GM18909 (cell line): ENCODE results near the gene NAALADL2.
"Not testable (repeated sequence)": the region's sequence is repeated elsewhere in the genome, so short reads cannot be mapped to it uniquely, and the experiment has no call there.

ENCODE experiments used
- ATAC-seq: cut with Tn5 transposase; IDR thresholded peaks from one replicate; pipeline ENCODE4 v1.9.1; 2021; ENCODE audit warnings: mild to moderate bottlenecking; ENCODE audit not compliant: unreplicated experiment, poor library complexity

Gene NAALADL2

DNA sequence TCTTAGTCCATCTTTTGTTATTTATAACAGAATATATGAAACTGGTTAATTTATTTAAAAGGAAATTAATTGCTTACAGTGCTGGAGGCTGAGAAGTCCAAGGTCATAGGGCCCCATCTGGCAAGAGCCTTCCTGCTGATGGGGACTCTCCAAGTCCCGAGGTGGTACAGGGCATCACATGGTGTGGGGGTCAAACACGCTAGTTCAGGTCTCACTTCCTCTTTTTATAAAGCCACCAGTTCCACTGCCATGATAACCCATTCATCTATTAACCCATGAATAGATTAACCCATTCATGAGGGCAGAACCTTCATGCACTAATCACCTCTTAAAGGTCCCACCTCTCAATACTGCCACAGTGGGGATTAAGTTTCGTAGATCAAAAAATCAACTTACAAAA lies 659.3 kb downstream of the NAALADL2 start:
- peak; percentile 98 for ATAC-seq

DNA sequence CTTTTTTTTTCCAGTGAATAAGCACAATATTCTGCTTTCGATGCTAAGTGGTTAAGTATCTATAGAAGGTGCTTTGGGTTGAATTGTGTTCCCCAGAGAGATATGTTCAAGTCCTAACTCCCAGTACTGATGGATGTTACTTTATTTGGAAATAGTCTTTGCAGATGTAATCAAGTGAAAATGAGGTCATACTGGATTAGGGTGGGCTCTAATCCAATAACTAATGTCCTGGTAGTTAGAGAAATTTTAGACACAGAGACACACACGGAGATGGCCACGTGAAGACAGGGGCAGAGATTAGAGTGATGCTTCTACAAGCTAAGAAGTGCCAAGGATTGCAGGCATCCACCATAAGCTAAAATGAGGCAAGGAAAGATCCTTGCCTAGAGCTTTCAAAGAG lies 662.3 kb downstream of the NAALADL2 start:
- no peak for ATAC-seq

DNA sequence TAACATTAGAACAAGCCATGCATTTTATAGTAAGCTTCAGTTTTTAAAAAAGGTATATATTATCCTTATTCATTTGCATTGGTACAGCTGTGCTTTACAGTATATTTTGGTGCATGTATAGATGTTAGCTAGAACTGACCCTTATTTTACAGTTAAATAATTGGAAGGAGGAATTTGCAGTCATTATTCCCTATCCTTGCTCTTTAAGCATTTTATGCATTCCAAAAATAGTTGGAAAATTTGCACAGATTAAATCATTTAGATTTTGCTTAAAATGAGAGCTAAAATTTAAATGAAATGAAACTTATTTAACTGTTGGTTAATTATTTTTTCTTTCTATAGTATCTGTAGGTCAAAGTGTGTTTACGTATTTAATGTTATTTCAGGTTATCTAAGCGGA lies 667.1 kb downstream of the NAALADL2 start:
- ATAC-seq, result no peak

DNA sequence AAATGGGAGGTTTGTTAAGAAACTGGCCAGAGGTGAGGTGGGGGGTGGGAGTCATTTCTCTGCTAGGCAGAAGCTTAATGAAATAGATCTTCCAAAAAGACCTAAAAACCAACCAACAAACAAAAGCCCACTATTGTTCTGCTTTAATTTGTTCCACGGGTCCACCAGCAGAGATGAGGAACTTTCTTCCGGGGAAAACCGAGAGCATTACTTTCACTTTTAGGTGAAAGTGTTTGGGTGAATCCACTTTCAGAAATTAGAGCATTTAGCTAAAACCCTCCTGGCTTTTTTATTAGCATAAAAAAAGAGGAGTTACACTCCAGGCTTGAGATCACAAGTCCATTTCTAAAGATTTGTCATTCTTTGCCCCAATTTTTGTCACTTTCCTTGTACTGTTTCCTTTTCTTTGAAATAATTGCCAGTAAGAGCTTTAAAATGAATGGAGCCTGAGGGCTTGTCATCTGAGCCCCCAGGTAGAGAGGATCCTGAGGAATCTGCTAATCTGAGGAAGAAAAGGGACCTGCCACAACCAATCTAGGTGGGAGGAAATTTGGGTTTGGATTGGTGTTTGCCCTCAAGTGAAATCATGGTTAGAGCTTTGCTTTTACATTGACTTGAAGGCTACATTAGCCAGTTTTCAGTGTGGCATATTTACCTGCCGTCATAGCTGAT lies 667.6 kb downstream of the NAALADL2 start:
- no peak for ATAC-seq

DNA sequence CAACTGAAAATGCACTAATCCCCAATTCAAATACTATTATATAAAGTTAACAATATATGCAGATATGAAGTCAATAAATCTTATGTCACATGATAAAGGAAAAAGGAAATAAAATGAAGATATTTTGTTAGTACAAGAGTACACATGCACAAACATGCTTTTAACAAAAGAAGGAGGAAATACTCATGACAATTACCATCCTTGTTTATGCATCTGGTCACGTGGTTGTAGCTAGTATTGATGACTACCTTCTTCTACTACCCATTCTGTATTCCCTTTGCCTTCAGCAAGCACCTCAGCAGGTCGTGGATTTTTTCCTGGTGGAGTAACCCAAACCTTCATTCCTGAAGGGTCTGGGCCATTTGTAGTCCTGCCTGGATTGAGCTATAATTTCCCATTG lies 669.6 kb downstream of the NAALADL2 start:
- not testable (repeated sequence) for ATAC-seq

DNA sequence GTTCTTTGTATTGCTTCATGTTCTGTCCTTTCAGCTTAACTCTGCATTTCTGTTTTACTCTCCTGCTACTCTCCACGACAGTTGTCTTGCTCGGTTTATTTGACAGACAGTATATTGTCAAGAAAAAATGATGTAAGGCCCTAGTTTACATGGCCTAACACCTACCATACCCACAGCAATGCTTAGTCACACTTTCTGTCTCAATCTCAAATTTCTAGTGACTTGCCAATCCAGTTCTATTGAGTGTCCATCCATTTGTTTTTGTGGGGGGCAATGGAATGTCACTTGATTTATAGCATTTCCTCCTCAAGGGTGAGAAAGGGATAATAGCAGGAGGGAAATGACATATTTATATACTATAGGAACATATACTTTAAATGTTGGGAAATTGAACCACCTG lies 676.2 kb downstream of the NAALADL2 start:
- no peak for ATAC-seq

DNA sequence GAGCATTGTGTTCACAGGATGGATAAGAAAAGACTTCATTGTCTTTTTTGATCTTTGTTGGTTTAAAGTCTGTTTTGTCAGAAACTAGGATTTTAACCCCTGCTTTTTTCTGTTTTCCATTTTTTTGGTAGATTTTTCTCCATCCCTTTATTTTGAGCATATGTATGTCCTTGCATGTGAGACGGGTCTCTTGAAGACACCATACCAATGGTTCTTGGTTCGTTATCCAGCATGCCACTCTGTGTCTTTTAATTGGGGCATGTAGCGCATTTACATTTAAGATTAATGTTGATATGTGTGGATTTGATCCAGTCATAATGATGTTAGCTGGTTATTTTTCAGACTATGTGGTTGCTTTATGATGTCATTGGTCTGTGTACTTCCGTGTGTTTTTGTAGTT lies 687.0 kb downstream of the NAALADL2 start:
- no peak for ATAC-seq

DNA sequence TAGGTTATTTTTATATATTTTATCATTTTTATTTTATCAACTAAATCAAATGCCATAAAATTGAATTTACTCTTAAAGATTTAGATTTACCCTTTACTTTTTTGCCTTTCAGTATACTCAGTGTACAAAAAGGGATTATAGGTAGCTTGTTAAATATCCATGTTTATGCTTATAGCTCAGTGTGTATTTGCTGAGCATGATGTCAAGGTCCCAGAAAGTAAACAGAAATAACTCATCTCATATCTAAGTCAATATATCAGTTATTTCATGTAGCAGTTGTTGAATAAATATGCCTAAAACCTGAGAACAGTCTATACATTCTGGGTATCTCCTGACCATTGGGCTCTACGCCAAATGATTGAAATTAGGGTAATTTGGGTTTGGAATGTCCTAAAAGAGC lies 693.8 kb downstream of the NAALADL2 start:
- ATAC-seq, result no peak

DNA sequence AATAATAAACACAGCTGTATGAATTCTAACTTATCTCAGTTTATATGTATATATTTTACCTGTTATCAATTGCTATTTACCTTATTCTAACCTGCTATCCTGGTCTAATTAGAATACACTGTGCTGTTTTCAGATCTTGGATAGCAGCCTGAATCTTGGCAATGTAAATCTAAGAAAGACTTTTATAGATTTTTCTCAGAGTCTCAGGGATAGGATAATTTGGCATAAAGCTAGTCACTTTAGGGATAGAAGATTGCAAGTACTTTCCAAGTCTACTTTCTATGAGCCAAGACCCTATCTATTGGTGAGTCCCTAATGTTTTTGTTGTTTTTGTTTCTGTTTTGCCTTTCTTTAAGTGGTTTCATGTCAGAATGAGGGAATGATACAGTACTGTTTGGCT lies 695.7 kb downstream of the NAALADL2 start:
- ATAC-seq, result no peak

DNA sequence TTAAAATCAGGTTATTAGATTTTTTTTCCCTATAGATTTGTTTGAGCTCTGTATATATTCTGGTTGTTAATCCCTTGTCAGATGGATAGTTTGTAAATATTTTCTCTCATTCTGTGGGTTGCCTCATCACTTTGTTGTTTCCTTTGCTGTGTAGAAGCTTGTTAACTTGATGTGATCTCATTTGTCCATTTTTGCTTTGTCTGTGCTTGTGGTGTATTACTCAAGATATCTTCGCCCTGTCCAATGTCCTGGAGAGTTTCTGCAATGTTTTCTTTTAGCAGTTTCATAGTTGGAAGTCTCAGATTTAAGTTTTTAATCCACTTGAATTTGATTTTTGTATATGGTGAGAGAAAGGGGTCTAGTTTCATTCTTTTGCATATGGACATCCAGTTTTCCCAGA lies 699.1 kb downstream of the NAALADL2 start:
- ATAC-seq, result no peak

DNA sequence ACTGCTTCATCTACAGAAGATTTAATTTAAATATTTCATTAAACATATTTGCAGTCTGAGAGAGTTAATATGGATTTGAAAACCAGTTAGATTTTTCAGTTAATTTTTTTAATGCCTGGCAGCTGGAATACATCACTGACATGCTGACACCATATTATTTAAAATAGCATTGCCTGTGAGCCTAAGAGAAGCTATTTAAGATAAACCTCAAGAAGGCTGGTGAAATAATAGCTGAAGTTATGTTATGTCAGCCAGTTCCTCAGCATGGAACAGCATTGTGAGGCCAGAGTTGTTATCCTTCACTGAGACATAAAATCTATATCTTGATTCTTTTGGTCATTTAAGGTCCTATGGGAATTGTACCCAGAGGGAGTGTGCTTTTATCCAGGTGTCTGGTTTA lies 705.2 kb downstream of the NAALADL2 start:
- no peak for ATAC-seq

DNA sequence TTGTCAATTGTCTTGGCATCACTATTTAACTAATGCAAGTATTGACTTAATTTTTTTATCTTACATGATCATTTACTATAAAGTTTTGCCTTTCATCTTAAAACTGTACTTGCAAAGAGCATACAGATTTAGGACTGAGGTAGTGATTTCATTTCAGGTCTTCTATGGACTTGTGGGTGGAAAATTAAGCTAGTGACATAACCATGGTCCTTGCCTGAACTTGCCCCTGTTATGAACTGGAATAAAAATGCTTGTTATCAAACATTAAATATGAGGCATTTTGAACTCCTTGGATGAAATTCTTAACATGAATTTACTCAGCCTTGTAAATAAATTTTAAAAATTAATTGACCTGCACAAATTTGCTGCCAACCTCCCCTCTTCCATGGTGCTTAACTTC lies 712.0 kb downstream of the NAALADL2 start:
- ATAC-seq, result no peak

DNA sequence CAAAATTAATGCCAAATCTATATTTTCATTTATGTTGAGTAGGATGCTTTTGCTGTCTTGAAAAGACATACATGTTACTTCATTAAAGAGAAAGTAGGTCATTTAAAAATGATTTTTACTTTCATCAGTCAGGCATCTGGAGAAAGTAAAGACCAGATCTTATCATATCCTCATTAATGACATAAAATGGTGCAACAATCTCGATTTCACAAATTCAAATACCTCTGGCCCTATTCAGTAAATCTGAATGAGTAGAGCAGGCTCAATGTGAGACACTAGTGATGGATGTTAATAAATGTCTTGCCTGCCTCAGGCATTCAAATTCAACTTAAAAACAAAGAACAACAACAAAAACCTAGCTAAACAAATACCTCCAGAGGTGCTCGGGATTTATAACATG lies 714.1 kb downstream of the NAALADL2 start:
- ATAC-seq, result no peak

DNA sequence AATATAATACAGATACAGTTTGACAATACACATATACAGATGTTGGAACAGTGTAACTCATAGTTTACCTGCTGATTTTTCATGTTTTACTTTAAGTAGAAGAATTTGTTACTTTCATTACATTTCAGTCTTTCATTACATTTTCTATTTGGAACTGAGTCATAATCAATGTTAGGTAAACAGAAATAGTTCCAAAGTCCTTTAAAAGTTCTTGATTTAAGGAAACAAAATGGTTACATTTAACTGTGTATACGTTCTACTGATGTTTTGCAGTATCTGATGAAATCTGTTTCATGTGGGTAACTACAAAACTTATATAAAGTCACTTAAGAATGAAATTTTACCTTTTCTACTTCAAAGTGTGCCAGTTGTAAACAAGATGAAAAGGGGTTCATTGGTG lies 721.2 kb downstream of the NAALADL2 start:
- ATAC-seq, result no peak

DNA sequence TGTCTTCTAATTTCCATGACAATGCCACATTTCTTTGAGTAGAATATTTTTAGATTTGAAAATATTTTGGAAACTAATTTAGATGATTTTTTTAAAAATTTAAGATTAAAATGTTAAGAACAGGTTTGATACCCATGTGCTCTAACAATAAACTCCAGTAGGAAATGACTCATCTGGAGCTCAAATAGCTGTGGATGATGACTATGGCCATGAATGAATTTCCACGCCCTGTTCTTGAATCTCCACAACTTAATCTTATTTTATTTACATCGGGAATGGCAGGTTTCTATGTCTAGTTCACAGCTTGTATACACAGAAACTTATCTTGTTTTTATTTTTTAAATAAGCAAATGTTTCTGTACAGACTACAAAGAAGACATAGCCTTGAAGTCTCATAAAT lies 726.8 kb downstream of the NAALADL2 start:
- no peak for ATAC-seq

DNA sequence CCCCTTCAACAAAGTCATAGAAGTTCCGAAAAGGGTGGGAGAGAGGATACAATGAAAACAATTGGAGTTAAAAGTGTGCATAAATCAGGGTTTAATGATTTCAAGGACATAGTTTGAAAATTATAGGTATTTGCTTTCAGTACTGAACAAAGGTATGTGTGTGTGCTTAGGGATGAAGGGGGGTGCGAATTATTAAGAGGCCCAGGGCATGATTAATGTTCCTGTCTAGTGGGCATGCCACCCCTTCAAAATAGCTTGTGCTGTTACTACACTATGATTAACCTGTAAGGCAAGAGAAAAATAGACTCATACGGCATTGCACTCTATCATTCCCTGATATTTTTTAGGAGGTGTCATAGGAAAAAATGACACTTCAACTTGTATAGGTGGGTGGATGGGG lies 731.6 kb downstream of the NAALADL2 start:
- no peak for ATAC-seq

DNA sequence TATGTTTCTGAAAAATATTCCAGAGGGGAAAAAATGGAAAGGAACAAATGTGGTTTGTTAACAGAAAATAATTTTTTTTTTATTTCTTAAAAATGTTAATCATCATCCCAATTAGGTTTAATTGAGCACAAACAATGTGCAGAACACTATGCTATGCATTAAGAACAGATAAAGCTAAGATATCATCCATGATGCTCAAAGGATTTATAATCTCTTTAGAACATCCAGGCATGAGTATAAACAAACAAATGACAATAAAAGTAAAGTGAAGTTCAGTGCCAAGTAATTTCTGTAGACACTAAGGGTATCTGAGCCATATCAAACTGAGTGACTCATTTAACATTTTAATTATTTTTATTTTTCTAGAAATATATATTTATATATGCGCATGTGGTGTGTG lies 732.2 kb downstream of the NAALADL2 start:
- no peak for ATAC-seq

DNA sequence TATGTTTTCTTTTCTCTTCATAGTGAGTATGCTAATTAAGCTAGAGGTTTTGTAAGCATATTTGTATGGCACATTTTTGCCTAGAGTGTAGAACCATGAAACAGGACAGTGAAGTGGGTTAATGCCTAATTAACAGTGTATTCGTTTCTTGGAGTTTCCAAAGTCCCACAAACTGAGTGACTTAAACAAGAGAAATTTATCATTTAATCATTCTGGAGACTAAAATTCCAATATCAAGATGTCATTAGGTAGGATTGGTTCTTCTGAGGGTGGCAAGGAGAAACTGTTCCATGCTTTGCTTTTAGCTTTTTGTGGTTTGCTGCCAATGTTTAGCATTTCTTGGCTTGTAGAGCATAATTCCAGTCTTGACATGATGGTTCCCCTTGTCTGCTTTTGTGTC lies 734.2 kb downstream of the NAALADL2 start:
- no peak for ATAC-seq

DNA sequence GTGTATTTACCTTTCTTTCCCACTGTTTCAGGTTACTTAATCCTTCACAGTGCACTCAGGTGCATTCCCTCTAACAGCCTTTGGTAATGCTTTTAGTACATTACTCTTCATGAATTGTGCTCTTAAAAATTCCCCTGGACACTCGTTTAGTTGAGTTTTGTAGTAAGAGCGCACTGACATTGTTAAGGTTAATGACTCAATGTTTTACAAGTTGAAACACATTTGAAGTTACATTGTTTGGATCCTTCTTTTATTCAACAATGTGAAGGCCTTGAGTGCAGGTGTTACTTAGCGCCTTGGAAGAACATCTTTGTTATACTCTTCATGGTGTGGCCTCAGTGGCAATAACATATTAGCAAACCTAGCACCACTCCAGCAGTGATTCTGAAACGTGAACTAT lies 739.6 kb downstream of the NAALADL2 start:
- no peak for ATAC-seq

DNA sequence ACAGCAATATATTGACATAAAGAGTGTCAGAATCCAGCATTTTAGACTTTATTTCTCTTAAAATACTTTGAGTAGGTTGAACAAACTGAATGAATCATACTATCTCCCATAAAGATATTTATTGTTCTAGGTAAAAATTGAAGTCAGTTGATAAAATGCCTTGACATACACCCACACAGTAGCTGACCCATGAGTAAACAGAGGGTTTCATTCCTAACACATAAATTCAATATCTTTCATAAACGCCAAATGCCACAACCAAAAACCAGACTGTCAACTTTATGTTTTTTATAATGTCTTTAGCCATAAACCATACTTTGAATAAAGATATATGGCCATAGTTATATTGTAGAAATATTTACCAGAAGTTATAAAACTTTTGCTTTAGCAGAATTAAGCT lies 742.4 kb downstream of the NAALADL2 start:
- no peak for ATAC-seq

DNA sequence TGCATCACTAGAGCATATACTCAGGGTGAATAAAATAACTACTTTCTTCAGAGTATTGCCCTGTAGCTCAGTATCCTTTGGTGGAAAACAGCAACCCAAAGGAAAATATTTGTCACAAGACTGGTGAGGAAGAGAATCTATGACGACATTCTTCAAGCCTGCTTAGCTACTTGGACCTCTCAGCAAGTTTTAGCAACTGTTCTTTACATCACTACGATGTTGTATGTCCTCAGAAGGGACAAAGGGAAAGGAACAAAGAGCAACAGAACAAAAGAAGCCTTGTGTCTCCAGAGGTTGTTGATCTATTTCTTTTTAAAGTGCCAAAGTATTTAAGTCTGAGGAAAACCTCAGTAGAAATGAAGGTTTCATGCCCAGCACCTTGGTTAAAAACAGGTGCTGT lies 746.7 kb downstream of the NAALADL2 start:
- no peak for ATAC-seq

DNA sequence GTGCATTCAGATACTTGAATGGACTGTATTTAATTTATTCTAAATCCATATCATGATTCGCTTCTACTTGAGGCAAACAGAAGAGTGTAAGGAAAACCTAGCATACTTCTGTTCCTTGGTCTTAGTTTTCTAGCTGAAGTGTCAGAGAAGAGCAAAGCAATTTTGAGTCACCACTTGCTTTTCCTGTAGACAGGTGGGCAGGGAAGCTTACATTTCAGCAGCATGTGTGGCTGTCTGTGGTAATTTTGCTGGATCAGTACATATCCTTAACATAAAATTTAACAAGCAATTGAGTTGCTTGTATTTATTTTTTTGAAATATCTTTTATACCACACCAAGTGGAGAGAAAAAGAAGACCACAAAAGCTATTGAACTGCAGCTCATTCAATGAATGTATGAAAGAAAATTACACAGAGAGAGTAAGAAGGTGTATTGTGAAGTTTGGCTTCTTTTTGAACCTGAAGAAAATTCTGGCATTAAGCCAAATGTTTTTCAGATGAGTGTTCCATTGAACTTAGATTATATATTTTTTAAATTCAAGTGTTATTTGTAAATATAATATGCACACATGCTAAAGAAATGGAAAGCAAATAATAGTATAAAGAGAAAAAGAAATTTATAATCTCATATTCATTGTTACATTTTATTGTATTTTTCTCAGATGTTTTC lies 747.6 kb downstream of the NAALADL2 start:
- ATAC-seq, result no peak
